ENCODE measurements around the gene ZCCHC9.
A peak's percentile ranks its signal among the peaks of the same experiment; 100 is the strongest.

Gene ZCCHC9

DNA sequence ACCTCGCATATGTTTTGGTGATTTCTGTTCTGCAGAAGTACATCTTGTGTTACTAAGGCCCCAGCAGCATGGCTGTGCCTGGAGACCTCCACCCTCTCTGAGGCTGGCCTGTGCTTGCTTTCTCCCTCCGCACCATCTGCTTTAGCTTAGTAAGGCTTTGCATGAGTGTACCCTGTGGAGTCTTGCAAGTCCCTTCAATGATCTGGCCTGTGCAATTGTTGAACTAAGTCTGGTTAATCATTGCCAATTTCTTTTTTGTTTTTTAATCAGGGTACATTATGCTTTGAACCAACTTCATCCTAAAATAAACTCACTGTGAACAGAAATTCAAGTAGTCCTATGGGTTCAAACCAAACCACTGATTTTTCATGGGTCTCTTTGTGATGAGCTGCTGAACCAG, 60.2 kb downstream of the ZCCHC9 start:
- no peaks in the 10 kb centered on the region for H3K27me3 Mint-ChIP-seq (ENCODE audit: low read depth)

More for the DNA sequence above, 60.2 kb downstream of the ZCCHC9 start:
- no peaks in the 10 kb centered on the region for H3K4me1 Mint-ChIP-seq
- TF ChIP-seq, protein P1, sequence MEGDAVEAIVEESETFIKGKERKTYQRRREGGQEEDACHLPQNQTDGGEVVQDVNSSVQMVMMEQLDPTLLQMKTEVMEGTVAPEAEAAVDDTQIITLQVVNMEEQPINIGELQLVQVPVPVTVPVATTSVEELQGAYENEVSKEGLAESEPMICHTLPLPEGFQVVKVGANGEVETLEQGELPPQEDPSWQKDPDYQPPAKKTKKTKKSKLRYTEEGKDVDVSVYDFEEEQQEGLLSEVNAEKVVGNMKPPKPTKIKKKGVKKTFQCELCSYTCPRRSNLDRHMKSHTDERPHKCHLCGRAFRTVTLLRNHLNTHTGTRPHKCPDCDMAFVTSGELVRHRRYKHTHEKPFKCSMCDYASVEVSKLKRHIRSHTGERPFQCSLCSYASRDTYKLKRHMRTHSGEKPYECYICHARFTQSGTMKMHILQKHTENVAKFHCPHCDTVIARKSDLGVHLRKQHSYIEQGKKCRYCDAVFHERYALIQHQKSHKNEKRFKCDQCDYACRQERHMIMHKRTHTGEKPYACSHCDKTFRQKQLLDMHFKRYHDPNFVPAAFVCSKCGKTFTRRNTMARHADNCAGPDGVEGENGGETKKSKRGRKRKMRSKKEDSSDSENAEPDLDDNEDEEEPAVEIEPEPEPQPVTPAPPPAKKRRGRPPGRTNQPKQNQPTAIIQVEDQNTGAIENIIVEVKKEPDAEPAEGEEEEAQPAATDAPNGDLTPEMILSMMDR (IDR thresholded peaks at IDR 0.05; ENCODE audit: unreplicated experiment in 3 of 3): no peak
- H3K36me3 Mint-ChIP-seq (ENCODE audit: low read depth): no peaks in the 10 kb centered on the region
- no peaks in the 10 kb centered on the region for H3K9me3 Mint-ChIP-seq
- no peak overlapping the region for H3K4me3 Mint-ChIP-seq
- peak overlapping the region; percentile 34 to 65 (median 50) for H3K27ac Mint-ChIP-seq
